ENCODE data around the gene FPGS.
"Not testable (repeated sequence)": the region's sequence is repeated elsewhere in the genome, so short reads cannot be mapped to it uniquely, and the experiment has no call there.

DNA sequence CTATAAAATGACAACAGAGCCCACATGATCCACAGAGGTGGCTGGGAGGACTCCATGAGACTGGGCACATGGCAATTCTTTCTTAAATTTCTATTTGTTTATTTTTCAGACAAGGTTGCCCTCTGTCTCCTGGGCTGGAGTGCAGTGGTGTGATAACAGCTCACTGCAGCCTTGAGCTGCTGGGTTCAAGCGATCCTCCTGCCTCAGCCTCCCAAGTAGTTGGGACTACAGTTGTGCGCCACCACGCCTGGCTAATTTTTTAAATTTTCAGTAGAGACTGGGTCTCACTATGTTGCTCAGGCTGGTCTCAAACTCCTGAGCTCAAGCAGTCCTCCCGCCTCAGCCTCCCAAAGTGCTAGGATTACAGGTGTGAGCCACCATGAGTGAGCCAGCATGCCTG is 42.9 kb downstream of the FPGS start:
- not testable (repeated sequence) for TF ChIP-seq RCOR1 (IDR thresholded peaks at IDR 0.05; ENCODE audit: insufficient replicate concordance, low read length); MAFK (IDR thresholded peaks at IDR 0.05; ENCODE audit: low read depth, low read length); POLR2A (IDR thresholded peaks at IDR 0.05; ENCODE audit: low read depth, low read length); SMC3 (IDR thresholded peaks at IDR 0.05; ENCODE audit: low read depth, low read length); RAD21 (IDR thresholded peaks at IDR 0.05; ENCODE audit: low read length); CEBPB (IDR thresholded peaks at IDR 0.05; ENCODE audit: low read depth, low read length); BHLHE40 (IDR thresholded peaks at IDR 0.05; ENCODE audit: low read depth, low read length); MXI1 (IDR thresholded peaks at IDR 0.05; ENCODE audit: borderline replicate concordance, low read depth, low read length); MAZ (IDR thresholded peaks at IDR 0.05; ENCODE audit: borderline replicate concordance, low read depth, low read length)
- TF ChIP-seq, protein P1, sequence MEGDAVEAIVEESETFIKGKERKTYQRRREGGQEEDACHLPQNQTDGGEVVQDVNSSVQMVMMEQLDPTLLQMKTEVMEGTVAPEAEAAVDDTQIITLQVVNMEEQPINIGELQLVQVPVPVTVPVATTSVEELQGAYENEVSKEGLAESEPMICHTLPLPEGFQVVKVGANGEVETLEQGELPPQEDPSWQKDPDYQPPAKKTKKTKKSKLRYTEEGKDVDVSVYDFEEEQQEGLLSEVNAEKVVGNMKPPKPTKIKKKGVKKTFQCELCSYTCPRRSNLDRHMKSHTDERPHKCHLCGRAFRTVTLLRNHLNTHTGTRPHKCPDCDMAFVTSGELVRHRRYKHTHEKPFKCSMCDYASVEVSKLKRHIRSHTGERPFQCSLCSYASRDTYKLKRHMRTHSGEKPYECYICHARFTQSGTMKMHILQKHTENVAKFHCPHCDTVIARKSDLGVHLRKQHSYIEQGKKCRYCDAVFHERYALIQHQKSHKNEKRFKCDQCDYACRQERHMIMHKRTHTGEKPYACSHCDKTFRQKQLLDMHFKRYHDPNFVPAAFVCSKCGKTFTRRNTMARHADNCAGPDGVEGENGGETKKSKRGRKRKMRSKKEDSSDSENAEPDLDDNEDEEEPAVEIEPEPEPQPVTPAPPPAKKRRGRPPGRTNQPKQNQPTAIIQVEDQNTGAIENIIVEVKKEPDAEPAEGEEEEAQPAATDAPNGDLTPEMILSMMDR (conservative IDR thresholded peaks at IDR 0.05; ENCODE audit: low read depth, low read length) = not testable (repeated sequence)
- TF ChIP-seq, protein P2, sequence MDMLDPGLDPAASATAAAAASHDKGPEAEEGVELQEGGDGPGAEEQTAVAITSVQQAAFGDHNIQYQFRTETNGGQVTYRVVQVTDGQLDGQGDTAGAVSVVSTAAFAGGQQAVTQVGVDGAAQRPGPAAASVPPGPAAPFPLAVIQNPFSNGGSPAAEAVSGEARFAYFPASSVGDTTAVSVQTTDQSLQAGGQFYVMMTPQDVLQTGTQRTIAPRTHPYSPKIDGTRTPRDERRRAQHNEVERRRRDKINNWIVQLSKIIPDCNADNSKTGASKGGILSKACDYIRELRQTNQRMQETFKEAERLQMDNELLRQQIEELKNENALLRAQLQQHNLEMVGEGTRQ (IDR thresholded peaks at IDR 0.05; ENCODE audit: low read depth, low read length) = not testable (repeated sequence)
